Vagina (tissue), 2 donors: ENCODE data around the gene TMEM61.

ENCODE experiments used
- POLR2AphosphoS5 ChIP-seq, 2 donors: sonication (generic); formaldehyde crosslinking; IDR thresholded peaks; one replicate each; pipeline ENCODE4 v1.9.0; 2017; ENCODE audit warnings: antibody characterized with exemption in 2 of 2, mild to moderate bottlenecking in 2 of 2, low read depth in 1 of 2; ENCODE audit not compliant: insufficient read depth in 1 of 2
- TF ChIP-seq, protein P1 (sequence below), 3 experiments: fragments of 450-650 bp in 2 of 3; fragments of 200-600 bp in 1 of 3; sonication (generic) in 1 of 3; IDR thresholded peaks; one replicate each; pipeline ENCODE4 v1.5.1; 2017 to 2019; ENCODE audit warnings: antibody characterized with exemption in 3 of 3, mild to moderate bottlenecking in 2 of 3, moderate library complexity in 2 of 3

DNA sequence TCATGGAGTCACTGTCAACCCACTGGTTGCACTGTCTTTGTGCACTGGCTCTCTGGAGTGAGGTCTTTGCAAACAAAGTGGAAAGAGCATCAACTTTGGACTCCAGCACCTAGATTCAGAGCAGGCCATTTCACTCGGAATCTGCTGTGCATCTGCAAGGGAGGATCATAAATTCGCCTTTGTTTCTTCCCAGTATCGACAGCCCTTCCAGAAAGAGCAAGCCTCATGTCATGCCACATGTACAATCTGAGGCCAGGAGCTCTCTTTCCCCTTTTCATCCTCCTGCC, 58.1 kb downstream of the TMEM61 start:
- TF ChIP-seq, protein P1, sequence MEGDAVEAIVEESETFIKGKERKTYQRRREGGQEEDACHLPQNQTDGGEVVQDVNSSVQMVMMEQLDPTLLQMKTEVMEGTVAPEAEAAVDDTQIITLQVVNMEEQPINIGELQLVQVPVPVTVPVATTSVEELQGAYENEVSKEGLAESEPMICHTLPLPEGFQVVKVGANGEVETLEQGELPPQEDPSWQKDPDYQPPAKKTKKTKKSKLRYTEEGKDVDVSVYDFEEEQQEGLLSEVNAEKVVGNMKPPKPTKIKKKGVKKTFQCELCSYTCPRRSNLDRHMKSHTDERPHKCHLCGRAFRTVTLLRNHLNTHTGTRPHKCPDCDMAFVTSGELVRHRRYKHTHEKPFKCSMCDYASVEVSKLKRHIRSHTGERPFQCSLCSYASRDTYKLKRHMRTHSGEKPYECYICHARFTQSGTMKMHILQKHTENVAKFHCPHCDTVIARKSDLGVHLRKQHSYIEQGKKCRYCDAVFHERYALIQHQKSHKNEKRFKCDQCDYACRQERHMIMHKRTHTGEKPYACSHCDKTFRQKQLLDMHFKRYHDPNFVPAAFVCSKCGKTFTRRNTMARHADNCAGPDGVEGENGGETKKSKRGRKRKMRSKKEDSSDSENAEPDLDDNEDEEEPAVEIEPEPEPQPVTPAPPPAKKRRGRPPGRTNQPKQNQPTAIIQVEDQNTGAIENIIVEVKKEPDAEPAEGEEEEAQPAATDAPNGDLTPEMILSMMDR (IDR thresholded peaks at IDR 0.05): no peak
- TF ChIP-seq POLR2AphosphoS5 (IDR thresholded peaks at IDR 0.05; ENCODE audit: insufficient read depth in 1 of 2, low read depth in 1 of 2): no peak
